Endothelial cell of umbilical vein (primary cell): Measurements from ENCODE around the gene TIMD4. TPM values are rescaled to one million over a fixed set of nuclear protein-coding genes. Genes with fewer than 3 reads are reported as not detected.

ENCODE experiments used
- BruUV-seq: library from RNA; stranded (reverse); fragments of 400-500 nt; replicated peaks from 2 replicates; lab custom pipeline; 2021; lab: Mats Ljungman, UMichigan
- CTCF ChIA-PET: fragments of 300-600, 350-600 bp; sonication (Branson Sonifier 250); formaldehyde crosslinking; loops from one replicate; lab custom pipeline; 2021; ENCODE audit warnings: antibody characterized with exemption, inconsistent platforms; lab: Charles Lee
- POLR2A ChIA-PET: fragments of 300-600, 350-600 bp; sonication (Branson Sonifier 250); formaldehyde crosslinking; loops from one replicate; lab custom pipeline; 2021; ENCODE audit warnings: antibody characterized with exemption, inconsistent platforms; lab: Charles Lee
- DNase-seq: peaks from one replicate; pipeline ENCODE4 v3.0.0-alpha.2; 2011; ENCODE audit warnings: low read depth, low spot score
- FAIRE-seq: peaks from 2 replicates; lab custom pipeline; 2011; peaks lifted over from hg19 to GRCh38; lab: Jason Lieb, UNC
- H2AFZ ChIP-seq: 2 replicates; pipeline ENCODE4 v1.6.0; 2012; ENCODE audit warnings: low read depth, low read length, control low read depth, inconsistent platforms
- H3K27ac ChIP-seq: 2 replicates; pipeline ENCODE4 v1.5.1; 2011; ENCODE audit warnings: low read depth, mild to moderate bottlenecking, control low read depth, low read length, moderate library complexity; ENCODE audit not compliant: insufficient read depth
- H3K27me3 ChIP-seq, 2 experiments: 2 replicates each; pipeline versions ENCODE4 v1.6.0 to v1.6.1; 2011; ENCODE audit warnings: low read length in 2 of 2, mixed read lengths in 1 of 2; ENCODE audit not compliant: control insufficient read depth in 2 of 2, insufficient read depth in 2 of 2
- H3K36me3 ChIP-seq, 2 experiments: 2 replicates in 1 of 2; 3 replicates in 1 of 2; pipeline ENCODE4 v1.5.1; 2011; ENCODE audit warnings: low read length in 2 of 2, mild to moderate bottlenecking in 1 of 2, moderate library complexity in 1 of 2; ENCODE audit not compliant: control insufficient read depth in 2 of 2, insufficient read depth in 2 of 2; ENCODE audit errors: extremely low read depth in 1 of 2
- H3K4me1 ChIP-seq: 3 replicates; pipeline ENCODE4 v1.5.1; 2011; ENCODE audit warnings: mild to moderate bottlenecking, low read length; ENCODE audit not compliant: control insufficient read depth, insufficient read depth; ENCODE audit errors: extremely low read depth
- H3K4me2 ChIP-seq: 2 replicates; pipeline ENCODE4 v1.6.1; 2011; ENCODE audit warnings: low read length, control low read depth, mixed read lengths; ENCODE audit not compliant: insufficient read depth
- H3K4me3 ChIP-seq, 3 experiments: fragments of 200-600 bp in 1 of 3; sonication (generic), shearing (Covaris generic) in 1 of 3; replicated peaks in 1 of 3; 2 replicates each; pipeline ENCODE4 v1.5.1; 2011 to 2016; ENCODE audit warnings: control low read depth in 3 of 3, low read length in 3 of 3, mild to moderate bottlenecking in 2 of 3, inconsistent platforms in 1 of 3, low read depth in 1 of 3, moderate library complexity in 1 of 3; ENCODE audit not compliant: insufficient read depth in 1 of 3
- H3K79me2 ChIP-seq: 2 replicates; pipeline ENCODE4 v1.6.0; 2012; ENCODE audit warnings: low read length, inconsistent platforms; ENCODE audit not compliant: control insufficient read depth, insufficient read depth
- H3K9ac ChIP-seq: replicated peaks from 2 replicates; pipeline ENCODE3; 2011; ENCODE audit warnings: low read length, control low read depth; ENCODE audit not compliant: insufficient read depth; ENCODE audit errors: extremely low read depth
- H3K9me1 ChIP-seq: replicated peaks from 3 replicates; pipeline ENCODE4 v1.6.0; 2011; ENCODE audit warnings: mild to moderate bottlenecking, low read length; ENCODE audit not compliant: control insufficient read depth, insufficient read depth; ENCODE audit errors: extremely low read depth
- H3K9me3 ChIP-seq: replicated peaks from 2 replicates; pipeline ENCODE4 v1.5.1; 2012; ENCODE audit warnings: low read length, inconsistent platforms; ENCODE audit not compliant: control insufficient read depth, insufficient read depth
- H4K20me1 ChIP-seq: replicated peaks from 2 replicates; pipeline ENCODE3; 2011; ENCODE audit warnings: mild to moderate bottlenecking, low read length; ENCODE audit not compliant: control insufficient read depth, insufficient read depth; ENCODE audit errors: extremely low read depth
- EZH2 ChIP-seq: IDR thresholded peaks from 2 replicates; pipeline ENCODE4 v1.6.1; 2012; ENCODE audit warnings: borderline replicate concordance, low read depth, mild to moderate bottlenecking, moderate library complexity, low read length, inconsistent platforms; ENCODE audit not compliant: severe bottlenecking
- FOS ChIP-seq: IDR thresholded peaks from 2 replicates; pipeline ENCODE4 v1.6.1; 2011; ENCODE audit warnings: mild to moderate bottlenecking, low read length, moderate library complexity, borderline replicate concordance; ENCODE audit not compliant: insufficient read depth
- GATA2 ChIP-seq: IDR thresholded peaks from 2 replicates; pipeline ENCODE4 v1.7.0; 2011; ENCODE audit warnings: low read depth, mild to moderate bottlenecking, moderate library complexity, mixed read lengths, low read length; ENCODE audit not compliant: insufficient read length, insufficient read depth
- JUN ChIP-seq: IDR thresholded peaks from 2 replicates; pipeline ENCODE4 v1.6.1; 2011; ENCODE audit warnings: borderline replicate concordance, low read depth; ENCODE audit not compliant: insufficient read length, insufficient read depth
- MYC ChIP-seq: IDR thresholded peaks from one replicate; pipeline ENCODE4 v1.6.1; 2011; ENCODE audit warnings: mild to moderate bottlenecking, low read depth, low read length
- POLR2A ChIP-seq: IDR thresholded peaks from 2 replicates; pipeline ENCODE4 v1.6.1; 2012; ENCODE audit warnings: low read depth, mild to moderate bottlenecking, control low read depth, low read length
- POLR2AphosphoS5 ChIP-seq: IDR thresholded peaks from 2 replicates; pipeline ENCODE4 v1.6.1; 2012; ENCODE audit warnings: low read depth, mild to moderate bottlenecking, control low read depth, low read length, moderate library complexity; ENCODE audit not compliant: insufficient read depth
- dilution Hi-C: fragments of 300-500 bp; cut with MboI; formaldehyde crosslinking; loops from one replicate; pipeline ENCODE4 v1.15.0; 2019; ENCODE audit warnings: low sequenced_read_pairs; ENCODE audit not compliant: extremely low pct_ligation_motif_present
- intact Hi-C: fragments of 100-400 bp; cut with micrococcal nuclease; formaldehyde crosslinking; loops from one replicate; pipeline ENCODE4 v1.10.0; 2022
- polyA plus RNA-seq, 4 experiments: library from polyadenylated mRNA; depleted of rRNA in 3 of 4; stranded (reverse) in 3 of 4; unstranded in 1 of 4; fragments of >200 nt; gene quantifications; 2 replicates each; pipeline versions ENCODE4 v1.2.1 to v1.2.3, GENCODE V29; 2011 to 2012; ENCODE audit warnings: missing spikeins in 1 of 4
- total RNA-seq: library from RNA; stranded (reverse); gene quantifications from 2 replicates; pipeline ENCODE4 v1.2.3, GENCODE V29; 2021
- TF ChIP-seq, protein P1 (sequence below): IDR thresholded peaks from 2 replicates; pipeline ENCODE4 v1.6.1; 2011; ENCODE audit not compliant: insufficient read depth, insufficient read length
- TF ChIP-seq, protein P2 (sequence below), 2 donors: IDR thresholded peaks; 1 replicate in 1 of 2; 2 replicates in 1 of 2; pipeline ENCODE4 v1.5.1; 2011; ENCODE audit warnings: low read length in 2 of 2, mild to moderate bottlenecking in 2 of 2, moderate library complexity in 2 of 2, control low read depth in 1 of 2, inconsistent platforms in 1 of 2, low read depth in 1 of 2; ENCODE audit not compliant: insufficient read depth in 1 of 2; ENCODE audit errors: extremely low read depth in 1 of 2

Gene TIMD4
- total and polyA plus RNA-seq, 2 donors (not counting 3 experiments of a cell fraction or from before 2014, with no cell fraction given) = not detected

DNA sequence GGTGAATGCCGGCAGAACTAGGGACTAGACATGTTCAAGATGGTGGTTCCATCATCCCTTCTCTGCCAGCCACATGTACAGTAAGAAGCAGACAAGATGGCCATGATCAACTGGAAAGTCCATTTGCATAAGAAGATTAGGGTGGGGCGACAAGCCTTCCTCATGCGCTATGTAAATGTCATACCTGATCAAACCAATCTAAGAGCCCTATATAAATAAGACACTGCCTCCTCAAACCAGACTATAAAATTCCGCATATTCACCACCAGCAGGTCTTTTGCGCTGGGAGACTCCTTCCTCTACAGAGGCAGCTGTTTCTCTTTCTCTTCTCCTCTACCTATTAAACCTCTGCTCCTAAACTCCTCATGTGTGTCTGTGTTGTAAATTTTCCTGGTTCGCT lies 53.8 kb downstream of the TIMD4 start:
- TF ChIP-seq FOS = no peak
- no peak for TF ChIP-seq GATA2
- TF ChIP-seq POLR2AphosphoS5 = no peak
- no peak for TF ChIP-seq EZH2
- TF ChIP-seq, protein P1, sequence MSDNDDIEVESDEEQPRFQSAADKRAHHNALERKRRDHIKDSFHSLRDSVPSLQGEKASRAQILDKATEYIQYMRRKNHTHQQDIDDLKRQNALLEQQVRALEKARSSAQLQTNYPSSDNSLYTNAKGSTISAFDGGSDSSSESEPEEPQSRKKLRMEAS = no peak
- TF ChIP-seq, protein P2, sequence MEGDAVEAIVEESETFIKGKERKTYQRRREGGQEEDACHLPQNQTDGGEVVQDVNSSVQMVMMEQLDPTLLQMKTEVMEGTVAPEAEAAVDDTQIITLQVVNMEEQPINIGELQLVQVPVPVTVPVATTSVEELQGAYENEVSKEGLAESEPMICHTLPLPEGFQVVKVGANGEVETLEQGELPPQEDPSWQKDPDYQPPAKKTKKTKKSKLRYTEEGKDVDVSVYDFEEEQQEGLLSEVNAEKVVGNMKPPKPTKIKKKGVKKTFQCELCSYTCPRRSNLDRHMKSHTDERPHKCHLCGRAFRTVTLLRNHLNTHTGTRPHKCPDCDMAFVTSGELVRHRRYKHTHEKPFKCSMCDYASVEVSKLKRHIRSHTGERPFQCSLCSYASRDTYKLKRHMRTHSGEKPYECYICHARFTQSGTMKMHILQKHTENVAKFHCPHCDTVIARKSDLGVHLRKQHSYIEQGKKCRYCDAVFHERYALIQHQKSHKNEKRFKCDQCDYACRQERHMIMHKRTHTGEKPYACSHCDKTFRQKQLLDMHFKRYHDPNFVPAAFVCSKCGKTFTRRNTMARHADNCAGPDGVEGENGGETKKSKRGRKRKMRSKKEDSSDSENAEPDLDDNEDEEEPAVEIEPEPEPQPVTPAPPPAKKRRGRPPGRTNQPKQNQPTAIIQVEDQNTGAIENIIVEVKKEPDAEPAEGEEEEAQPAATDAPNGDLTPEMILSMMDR (IDR thresholded peaks at IDR 0.05; ENCODE audit: extremely low read depth in 1 of 2, insufficient read depth in 1 of 2, low read depth in 1 of 2, low read length in 2 of 2) = no peak
- TF ChIP-seq POLR2A = no peak
- TF ChIP-seq MYC = no peak
- no peak for TF ChIP-seq JUN
- Histone ChIP-seq H3K27ac (no peak overlapping the region), H4K20me1 (no peaks in the 10 kb centered on the region), H3K36me3 (no peaks in the 10 kb centered on the region), H3K4me3 (no peak overlapping the region), H3K79me2 (no peaks in the 10 kb centered on the region), H3K4me2 (no peak overlapping the region), H3K9me1 (no peaks in the 10 kb centered on the region), H3K27me3 (no peaks in the 10 kb centered on the region), H2AFZ (no peak overlapping the region), H3K9me3 (peaks cover 2% of the 10 kb centered on the region), H3K9ac (no peak overlapping the region), H3K4me1 (no peaks in the 10 kb centered on the region)
- intact Hi-C loops (no loop called here), dilution Hi-C loops (no loop called here)
- no TSS peak for BruUV-seq
- no peak for FAIRE-seq
- no peak for DNase-seq
- ChIA-PET CTCF (no interaction called here), POLR2A (no interaction called here)
